Activated CD4-positive, alpha-beta memory T cell treated with anti-CD3 and anti-CD28 coated beads for 36 hours (primary cell): ENCODE measurements around the gene NFATC1. TPM values are rescaled to one million over a fixed set of nuclear protein-coding genes. Genes with fewer than 3 reads are reported as not detected.

Source experiments
- CTCF ChIA-PET: fragments of 350-600 bp; sonication (Branson Sonifier 250); formaldehyde crosslinking; loops from one replicate; lab custom pipeline; 2021; ENCODE audit warnings: antibody characterized with exemption, inconsistent platforms; lab: Charles Lee
- POLR2A ChIA-PET: fragments of 350-600 bp; sonication (Branson Sonifier 250); formaldehyde crosslinking; loops from one replicate; lab custom pipeline; 2021; ENCODE audit warnings: antibody characterized with exemption; lab: Charles Lee
- DNase-seq: peaks from one replicate; pipeline ENCODE4 v3.0.0-alpha.2; 2020
- H3K27ac Mint-ChIP-seq: one replicate; pipeline ENCODE4 v1.8.0; 2021; ENCODE audit warnings: mixed read lengths
- H3K27me3 Mint-ChIP-seq: one replicate; pipeline ENCODE4 v1.8.0; 2021; ENCODE audit warnings: mixed read lengths
- H3K36me3 Mint-ChIP-seq: one replicate; pipeline ENCODE4 v1.8.0; 2021; ENCODE audit warnings: mixed read lengths
- H3K4me1 Mint-ChIP-seq: one replicate; pipeline ENCODE4 v1.8.0; 2021; ENCODE audit warnings: low read depth, mixed read lengths
- H3K4me3 Mint-ChIP-seq: one replicate; pipeline ENCODE4 v1.8.0; 2021; ENCODE audit warnings: mild to moderate bottlenecking, mixed read lengths
- H3K9me3 Mint-ChIP-seq: one replicate; pipeline ENCODE4 v1.8.0; 2021; ENCODE audit warnings: mixed read lengths
- intact Hi-C: fragments of 100-400 bp; cut with micrococcal nuclease; formaldehyde crosslinking; loops from one replicate; pipeline ENCODE4 v1.15.1; 2023
- total RNA-seq, 2 experiments: library from RNA; stranded (reverse); gene quantifications; one replicate each; pipeline ENCODE4 v1.2.3, GENCODE V29; 2021

NFATC1 gene
- total RNA-seq, 2 experiments from 2014 or later, result 83.7 to 85.4 TPM

DNA sequence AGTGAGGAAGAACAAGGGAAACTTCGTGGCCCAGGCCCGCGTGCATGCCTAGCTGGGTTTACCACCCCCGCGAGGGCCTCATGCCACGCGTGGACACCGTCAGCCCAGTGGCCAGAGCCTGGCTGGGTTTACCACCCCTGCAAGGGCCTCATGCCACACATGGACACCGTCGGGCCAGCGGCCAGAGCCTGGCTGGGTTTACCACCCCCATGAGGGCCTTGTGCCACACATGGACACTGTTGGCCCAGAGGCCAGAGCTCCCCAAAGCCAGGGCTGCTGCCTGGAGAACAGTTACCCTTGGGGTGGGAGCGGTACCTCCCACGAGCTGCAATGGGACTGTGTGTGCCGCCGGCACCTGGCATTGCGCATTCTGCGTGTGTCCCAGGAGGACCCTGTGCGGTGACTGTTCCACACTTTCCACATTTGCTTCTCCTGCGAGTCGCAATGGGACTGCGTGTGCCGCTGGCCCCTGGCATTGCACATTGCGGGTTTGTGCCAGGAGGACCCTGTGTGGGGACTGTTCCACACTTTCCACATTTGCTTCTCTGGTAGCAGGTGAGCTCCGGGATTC lies 178.3 kb downstream of the NFATC1 start:
- no peak for DNase-seq
- peaks cover 19% of the 10 kb centered on the region for H3K9me3 Mint-ChIP-seq
- POLR2A ChIA-PET, result no interaction called here

DNA sequence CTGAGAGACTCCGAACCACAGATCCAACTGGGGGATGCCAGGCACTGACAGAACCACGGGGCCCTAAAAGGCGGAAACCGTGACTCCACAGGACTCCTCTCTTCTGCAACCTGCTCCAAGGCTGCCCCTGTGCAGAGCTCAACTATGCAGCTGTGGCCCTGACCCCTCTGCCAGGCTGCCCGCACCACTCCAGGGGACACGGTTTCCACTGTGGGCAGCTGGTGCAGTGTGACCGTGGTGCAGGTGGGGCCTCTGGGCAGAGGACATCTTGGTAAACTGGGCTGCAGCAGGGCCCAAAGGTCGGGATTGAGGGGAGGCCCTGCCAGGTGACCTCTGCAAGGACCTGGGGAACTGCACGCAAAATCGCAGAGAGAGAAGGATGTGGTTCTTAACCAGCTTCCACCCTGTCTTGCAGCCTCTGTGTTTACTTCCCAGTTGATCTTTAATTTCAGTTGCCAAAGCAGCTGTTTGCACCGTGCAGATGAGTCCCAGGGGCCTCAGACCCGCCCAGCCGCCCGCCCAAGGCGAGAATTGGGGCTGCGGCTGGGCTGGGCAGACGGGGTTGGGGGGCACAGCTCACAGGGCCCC lies 179.3 kb downstream of the NFATC1 start:
- no peak for DNase-seq
- H3K27ac Mint-ChIP-seq, result no peak overlapping the region
- H3K4me1 Mint-ChIP-seq, result peaks cover 6% of the 10 kb centered on the region
- no peak overlapping the region for H3K4me3 Mint-ChIP-seq
- peaks cover 19% of the 10 kb centered on the region for H3K9me3 Mint-ChIP-seq
- ChIA-PET POLR2A (no interaction called here), CTCF (no interaction called here)
- no peaks in the 10 kb centered on the region for H3K27me3 Mint-ChIP-seq
- intact Hi-C loops, result no loop called here
- peaks cover 3% of the 10 kb centered on the region for H3K36me3 Mint-ChIP-seq

More for the DNA sequence above, 178.3 kb downstream of the NFATC1 start:
- intact Hi-C loops, result no loop called here
- Mint-ChIP-seq H3K36me3 (peaks cover 3% of the 10 kb centered on the region), H3K27ac (no peak overlapping the region), H3K27me3 (peaks cover 2% of the 10 kb centered on the region), H3K4me3 (no peak overlapping the region), H3K4me1 (peaks cover 6% of the 10 kb centered on the region)
- CTCF ChIA-PET, result no interaction called here

DNA sequence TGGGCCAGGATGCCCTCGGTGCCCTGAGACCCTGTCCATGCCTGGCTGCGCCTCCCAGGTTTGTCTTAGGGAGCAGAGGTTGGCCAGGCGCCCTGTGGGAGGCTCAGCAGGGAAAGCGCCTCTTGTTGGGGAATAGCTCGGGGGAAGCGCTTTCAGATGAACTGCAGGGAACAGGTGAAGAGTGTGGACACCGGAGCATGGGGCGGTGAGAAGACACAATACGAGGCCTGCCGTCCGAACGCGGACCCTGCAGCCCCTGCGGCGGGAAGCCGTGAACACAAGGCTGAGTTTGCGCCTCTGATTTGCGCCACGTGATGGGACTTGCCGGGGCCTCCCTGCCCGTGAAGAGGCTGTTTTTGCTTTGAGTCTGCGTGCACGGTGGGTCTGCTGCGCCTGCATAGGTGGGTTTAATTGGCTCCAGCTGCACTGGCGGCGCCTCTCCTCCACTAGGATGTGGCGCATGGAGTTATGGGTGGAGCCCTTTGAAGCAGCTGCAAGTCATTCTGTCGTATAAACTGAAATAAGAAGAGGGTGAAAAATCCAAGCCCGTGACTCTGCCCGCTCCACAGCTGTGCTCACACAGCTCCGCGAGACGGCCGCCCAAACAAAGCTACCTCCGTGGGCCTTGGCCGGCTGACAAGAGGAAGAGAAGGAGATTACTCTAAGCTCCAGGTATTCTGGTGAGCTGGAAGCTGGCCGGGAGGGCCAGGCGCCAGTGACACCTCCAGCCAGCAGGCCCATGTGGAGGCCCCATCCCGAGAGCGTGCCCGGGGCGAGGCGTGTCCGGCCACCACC lies 180.4 kb downstream of the NFATC1 start:
- no peaks in the 10 kb centered on the region for H3K4me1 Mint-ChIP-seq
- ChIA-PET CTCF (no interaction called here), POLR2A (no interaction called here)
- no peak overlapping the region for H3K4me3 Mint-ChIP-seq
- no peak for DNase-seq
- peaks cover 19% of the 10 kb centered on the region for H3K9me3 Mint-ChIP-seq
- intact Hi-C loops, result no loop called here
- H3K27ac Mint-ChIP-seq, result no peak overlapping the region
- H3K27me3 Mint-ChIP-seq, result no peaks in the 10 kb centered on the region
- H3K36me3 Mint-ChIP-seq, result peaks cover 3% of the 10 kb centered on the region

DNA sequence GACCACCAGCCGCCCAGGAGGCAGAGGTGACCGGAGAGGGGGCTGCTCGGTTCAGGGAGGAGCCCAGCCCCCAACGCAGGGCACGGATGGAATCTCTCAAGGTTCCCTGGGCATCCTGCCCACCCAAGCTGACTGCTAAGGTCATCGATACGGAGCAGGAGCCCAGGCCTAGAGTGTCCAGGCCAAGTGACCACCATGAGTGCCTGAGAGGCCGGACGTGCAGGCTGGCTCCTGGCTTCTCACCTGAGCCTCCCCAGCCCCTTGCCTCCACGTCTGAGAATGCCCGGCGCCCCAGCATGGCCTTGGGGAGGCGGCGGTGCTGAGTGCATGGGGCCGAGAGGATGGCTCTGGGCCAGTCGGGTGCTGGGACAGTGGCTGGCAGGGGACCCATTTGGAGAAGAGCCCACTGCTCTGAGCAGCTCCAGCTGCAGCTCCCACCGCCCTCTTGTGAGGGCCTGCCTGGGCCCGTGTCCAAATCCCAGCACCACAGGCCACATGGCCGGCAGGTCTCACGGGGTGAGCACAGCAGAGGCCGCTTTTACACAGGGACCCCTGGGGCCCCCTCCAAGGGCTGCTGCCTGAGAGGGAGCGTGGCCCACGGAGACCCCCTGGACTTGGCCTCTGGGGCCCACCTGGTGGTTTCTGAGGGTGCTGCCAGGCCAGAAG lies 181.1 kb downstream of the NFATC1 start:
- Mint-ChIP-seq H3K27me3 (no peaks in the 10 kb centered on the region), H3K4me1 (no peaks in the 10 kb centered on the region), H3K9me3 (peaks cover 19% of the 10 kb centered on the region), H3K27ac (no peak overlapping the region), H3K36me3 (peaks cover 3% of the 10 kb centered on the region), H3K4me3 (no peak overlapping the region)
- intact Hi-C loops, result no loop called here
- no peak for DNase-seq
- CTCF ChIA-PET, result no interaction called here
- POLR2A ChIA-PET, result no interaction called here

DNA sequence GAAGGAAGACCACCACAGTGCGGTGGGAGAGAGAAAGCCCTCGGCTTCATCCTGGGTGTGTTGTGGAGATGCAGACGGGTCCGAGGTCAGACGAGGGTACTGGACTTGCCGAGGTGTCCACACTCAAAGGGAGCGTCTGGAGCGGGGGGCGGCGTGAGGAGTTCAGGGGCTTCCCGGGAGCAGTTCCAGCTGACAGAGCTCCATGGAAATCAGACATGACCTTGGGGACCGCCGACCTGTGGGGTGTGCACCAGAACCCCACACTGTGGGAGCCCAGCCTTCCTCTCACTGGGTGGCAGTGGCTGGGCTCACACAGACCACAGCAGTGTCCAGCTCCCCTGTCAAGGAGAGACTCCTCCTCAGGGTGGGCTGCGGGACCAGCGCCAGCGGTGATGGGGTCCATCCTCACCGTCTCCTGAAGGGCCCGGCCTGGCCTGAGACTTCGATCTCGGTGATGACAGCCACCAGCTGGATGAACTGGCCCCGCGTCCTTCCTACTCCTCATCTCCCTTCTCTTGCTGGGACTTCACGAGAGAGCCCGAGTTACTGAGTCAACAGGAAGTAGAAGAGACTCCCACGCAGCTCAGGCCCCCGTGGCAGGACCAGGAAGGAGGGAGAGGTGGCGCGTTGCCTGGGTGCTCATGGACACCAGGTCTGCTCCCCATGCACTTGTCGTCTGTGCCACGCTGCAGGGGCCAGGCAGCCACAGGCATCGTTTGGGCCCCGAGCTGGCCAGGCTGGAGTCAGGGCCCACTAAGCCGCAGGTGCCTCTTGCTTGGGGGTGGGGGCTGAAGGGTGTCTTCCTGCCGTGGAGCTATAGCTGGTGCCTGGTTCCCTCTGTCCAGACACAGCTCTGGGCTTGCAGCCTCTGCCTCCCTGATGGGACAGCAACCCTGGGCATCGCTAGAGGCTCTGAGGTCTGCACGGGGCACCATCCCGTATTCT lies 182.0 kb downstream of the NFATC1 start:
- intact Hi-C loops, result no loop called here
- H3K36me3 Mint-ChIP-seq, result no peaks in the 10 kb centered on the region
- H3K27me3 Mint-ChIP-seq, result no peaks in the 10 kb centered on the region
- CTCF ChIA-PET, result no interaction called here
- H3K9me3 Mint-ChIP-seq, result peaks cover 11% of the 10 kb centered on the region
- no peak overlapping the region for H3K27ac Mint-ChIP-seq
- DNase-seq, result no peak
- H3K4me3 Mint-ChIP-seq, result no peak overlapping the region
- H3K4me1 Mint-ChIP-seq, result no peaks in the 10 kb centered on the region
- POLR2A ChIA-PET, result no interaction called here

DNA sequence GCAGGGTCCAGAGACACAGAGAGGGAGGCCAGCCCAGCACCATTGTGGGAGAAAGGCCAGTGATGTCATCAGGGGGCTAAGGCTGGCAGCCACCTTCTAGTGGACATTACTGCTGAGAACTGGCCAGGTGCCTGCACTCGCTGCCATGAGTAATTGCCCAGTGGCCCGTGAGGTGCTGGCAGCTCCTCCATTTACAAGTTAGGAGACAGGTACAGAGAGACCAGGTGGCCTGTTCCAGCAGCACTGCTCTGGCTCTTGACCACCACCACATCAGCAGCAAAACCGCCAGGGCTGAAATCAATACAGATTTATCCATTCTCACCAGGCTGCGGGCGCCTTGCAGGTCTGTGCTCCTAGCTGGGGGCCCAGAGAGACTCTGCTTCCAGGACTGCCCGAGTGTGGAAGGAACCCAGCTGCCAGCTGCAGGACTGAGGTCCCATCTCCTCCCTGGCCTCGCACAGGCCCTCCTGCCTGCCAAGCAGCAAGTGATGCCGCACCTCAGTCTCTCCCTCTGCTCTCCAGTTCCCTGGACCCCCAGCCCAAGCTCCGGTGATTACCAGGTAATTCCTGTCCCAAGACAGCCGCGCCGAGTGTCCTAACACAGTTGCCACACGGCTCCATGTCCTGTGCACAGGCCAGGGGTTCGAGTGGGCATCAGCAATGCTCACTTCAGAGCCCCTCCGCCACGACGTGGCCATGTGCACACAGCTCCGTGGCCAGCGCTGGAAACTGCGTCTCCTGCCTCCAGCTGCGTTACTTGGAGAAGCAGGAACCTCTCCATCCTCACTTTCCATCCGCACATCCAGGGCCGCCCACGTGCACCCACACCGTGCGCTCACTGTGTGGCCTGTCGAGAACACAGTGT lies 182.9 kb downstream of the NFATC1 start:
- intact Hi-C loops, result no loop called here
- Mint-ChIP-seq H3K4me1 (no peaks in the 10 kb centered on the region), H3K36me3 (no peaks in the 10 kb centered on the region), H3K4me3 (no peak overlapping the region), H3K27ac (no peak overlapping the region), H3K27me3 (no peaks in the 10 kb centered on the region), H3K9me3 (peaks cover 2% of the 10 kb centered on the region)
- POLR2A ChIA-PET, result no interaction called here
- CTCF ChIA-PET, result no interaction called here
- no peak for DNase-seq
